C4-2B (cell line): ENCODE measurements around the gene AHI1.

ENCODE experiments used
- H3K27ac ChIP-seq: fragments of 450-650 bp; 2 replicates; pipeline ENCODE4 v1.5.1; 2017
- CTCF ChIP-seq: fragments of 450-650 bp; conservative IDR thresholded peaks from 2 replicates; pipeline ENCODE4 v1.5.1; 2017; ENCODE audit warnings: mild to moderate bottlenecking
- ZFX ChIP-seq: fragments of 450-650 bp; IDR thresholded peaks from 2 replicates; pipeline ENCODE4 v1.6.1; 2017

Gene AHI1

GRCh38 chr6:135478626-135479025 is 18.9 kb downstream of the AHI1 start:
- TF ChIP-seq ZFX (no peak), CTCF (no peak)

GRCh38 chr6:135475292-135475886 is 22.2 kb downstream of the AHI1 start:
- no peak overlapping the region for H3K27ac ChIP-seq
- no peak for TF ChIP-seq ZFX
- TF ChIP-seq CTCF = no peak

More at GRCh38 chr6:135478626-135479025, 18.9 kb downstream of the AHI1 start:
- H3K27ac ChIP-seq = no peak overlapping the region

- TF ChIP-seq CTCF = no peak
- no peak for TF ChIP-seq ZFX
- no peak overlapping the region for H3K27ac ChIP-seq
These were observed 23.2 kb downstream of the AHI1 start for GRCh38 chr6:135474362-135474761.

GRCh38 chr6:135465903-135466302 is 31.6 kb downstream of the AHI1 start:
- no peak overlapping the region for H3K27ac ChIP-seq
- no peak for TF ChIP-seq ZFX
- TF ChIP-seq CTCF = no peak

- no peak overlapping the region for H3K27ac ChIP-seq
- TF ChIP-seq CTCF (no peak), ZFX (no peak)
These were observed 32.2 kb downstream of the AHI1 start for GRCh38 chr6:135465307-135465706.

- H3K27ac ChIP-seq = no peak overlapping the region
- TF ChIP-seq ZFX (no peak), CTCF (no peak)
These were observed 32.9 kb downstream of the AHI1 start for GRCh38 chr6:135464634-135465033.

GRCh38 chr6:135461208-135461607 is 36.3 kb downstream of the AHI1 start:
- TF ChIP-seq CTCF = no peak
- no peak for TF ChIP-seq ZFX
- no peak overlapping the region for H3K27ac ChIP-seq
